Breast epithelium (tissue), 4 donors: ENCODE results near the gene BOD1L1. TPM values are rescaled to one million over a fixed set of nuclear protein-coding genes. Genes with fewer than 3 reads are reported as not detected.
A peak's percentile ranks its signal among the peaks of the same experiment; 100 is the strongest.

Experiments
- DNase-seq, 2 donors: peaks; one replicate each; pipeline ENCODE4 v3.0.0-alpha.2; 2019; ENCODE audit warnings: low spot score in 2 of 2
- H3K27ac ChIP-seq, 2 donors: fragments of 200-600 bp; sonication (generic) in 1 of 2; one replicate each; pipeline ENCODE4 v1.5.1; 2016 to 2019; ENCODE audit warnings: mild to moderate bottlenecking in 1 of 2
- H3K27me3 ChIP-seq, 2 donors: fragments of 200-600 bp; sonication (generic) in 1 of 2; one replicate each; pipeline versions ENCODE4 v1.5.1 to v1.6.0; 2017 to 2019; ENCODE audit warnings: control low read depth in 1 of 2, mild to moderate bottlenecking in 1 of 2
- H3K36me3 ChIP-seq: fragments of 200-600 bp; one replicate; pipeline ENCODE4 v1.5.1; 2019
- H3K4me1 ChIP-seq, 2 donors: fragments of 200-600 bp; sonication (generic); one replicate each; pipeline ENCODE4 v1.5.1; 2016 to 2019; ENCODE audit warnings: control low read depth in 1 of 2
- H3K4me3 ChIP-seq, 3 donors: fragments of 200-600 bp; sonication (generic); 1 replicate in 2 of 3; 2 replicates in 1 of 3; pipeline ENCODE4 v1.5.1; 2016 to 2019; ENCODE audit warnings: mild to moderate bottlenecking in 3 of 3, moderate library complexity in 2 of 3
- H3K9me3 ChIP-seq, 2 donors: fragments of 200-600 bp; sonication (generic) in 1 of 2; one replicate each; pipeline ENCODE4 v1.5.1; 2016 to 2019; ENCODE audit warnings: control low read depth in 1 of 2
- CTCF ChIP-seq, 3 donors: fragments of 450-650 bp; IDR thresholded peaks; one replicate each; pipeline ENCODE4 v1.5.1; 2016 to 2017; ENCODE audit warnings: antibody characterized with exemption in 3 of 3, mild to moderate bottlenecking in 3 of 3, moderate library complexity in 3 of 3
- POLR2A ChIP-seq: fragments of 450-650 bp; IDR thresholded peaks from one replicate; pipeline ENCODE4 v1.6.1; 2016; ENCODE audit warnings: antibody characterized with exemption, mild to moderate bottlenecking, moderate library complexity
- POLR2AphosphoS5 ChIP-seq, 3 donors: sonication (generic); formaldehyde crosslinking; IDR thresholded peaks; one replicate each; pipeline ENCODE4 v1.6.1; 2017; ENCODE audit warnings: antibody characterized with exemption in 3 of 3
- intact Hi-C: fragments of 100-400 bp; cut with DNase I; formaldehyde crosslinking; loops from one replicate; pipeline ENCODE4 v1.15.1; 2023; ENCODE audit warnings: low total_unique reads
- total RNA-seq, 3 donors: library from RNA; depleted of rRNA; stranded (reverse); fragments of >200 nt; gene quantifications; one replicate each; pipeline ENCODE4 v1.1.0, GENCODE V29; 2016

Gene BOD1L1
- total RNA-seq, 3 donors from 2014 or later, result 49.0 to 68.3 (median 56.0) TPM

- no peak overlapping the region for H3K27ac ChIP-seq
- no peak for TF ChIP-seq POLR2A
- no peak for DNase-seq
- peaks cover 2 to 100% of the 10 kb centered on the region in 2 donors for H3K27me3 ChIP-seq
- H3K36me3 ChIP-seq, result no peaks in the 10 kb centered on the region
- no peaks in the 10 kb centered on the region for H3K9me3 ChIP-seq
- H3K4me1 ChIP-seq, result no peaks in the 10 kb centered on the region
- intact Hi-C loops, result no loop called here
- H3K4me3 ChIP-seq, result no peak overlapping the region
Measured at GRCh38 chr4:13530823-13531624, 96.5 kb downstream of the BOD1L1 start.

- H3K4me3 ChIP-seq, result no peak overlapping the region
- intact Hi-C loops, result no loop called here
- TF ChIP-seq CTCF (IDR thresholded peaks at IDR 0.05), result no peak
- no peak overlapping the region for H3K27ac ChIP-seq
- no peaks in the 10 kb centered on the region for H3K4me1 ChIP-seq
- no peaks in the 10 kb centered on the region for H3K36me3 ChIP-seq
- no peak for DNase-seq
- peaks cover 2 to 100% of the 10 kb centered on the region in 2 donors for H3K27me3 ChIP-seq
- peaks cover 7 to 10% of the 10 kb centered on the region in 2 donors for H3K9me3 ChIP-seq
Measured at GRCh38 chr4:13529128-13529919, 98.2 kb downstream of the BOD1L1 start.

GRCh38 chr4:13528821-13529127, 98.8 kb downstream of the BOD1L1 start:
- H3K36me3 ChIP-seq, result no peaks in the 10 kb centered on the region
- intact Hi-C loops, result no loop called here
- H3K4me1 ChIP-seq, result no peaks in the 10 kb centered on the region
- H3K4me3 ChIP-seq, result no peak overlapping the region
- no peak for DNase-seq
- H3K9me3 ChIP-seq, result peaks cover 12 to 16% of the 10 kb centered on the region in 2 donors
- no peak overlapping the region for H3K27ac ChIP-seq
- H3K27me3 ChIP-seq, result peaks cover 3 to 100% of the 10 kb centered on the region in 2 donors
- no peak for TF ChIP-seq CTCF (IDR thresholded peaks at IDR 0.05)
- no peak for TF ChIP-seq POLR2AphosphoS5 (IDR thresholded peaks at IDR 0.05)
- TF ChIP-seq POLR2A, result no peak

- DNase-seq, result no peak
- peak overlapping the region in 1 of 3 donors; percentile 22 for H3K4me3 ChIP-seq
- intact Hi-C loops, result no loop called here
- H3K4me1 ChIP-seq, result no peaks in the 10 kb centered on the region
- H3K36me3 ChIP-seq, result no peaks in the 10 kb centered on the region
- H3K27me3 ChIP-seq, result peaks cover 5 to 100% of the 10 kb centered on the region in 2 donors
- TF ChIP-seq CTCF (IDR thresholded peaks at IDR 0.05) (no peak), POLR2AphosphoS5 (IDR thresholded peaks at IDR 0.05) (no peak), POLR2A (no peak)
- peaks cover 15 to 18% of the 10 kb centered on the region in 2 donors for H3K9me3 ChIP-seq
- H3K27ac ChIP-seq, result no peak overlapping the region
Measured at GRCh38 chr4:13527981-13528820, 99.3 kb downstream of the BOD1L1 start.

- peaks cover 15 to 18% of the 10 kb centered on the region in 2 donors for H3K9me3 ChIP-seq
- peaks cover 5 to 100% of the 10 kb centered on the region in 2 donors for H3K27me3 ChIP-seq
- TF ChIP-seq POLR2AphosphoS5 (IDR thresholded peaks at IDR 0.05) (no peak), CTCF (IDR thresholded peaks at IDR 0.05) (no peak), POLR2A (no peak)
- H3K4me3 ChIP-seq, result peak overlapping the region in 1 of 3 donors; percentile 22
- intact Hi-C loops, result no loop called here
- no peaks in the 10 kb centered on the region for H3K36me3 ChIP-seq
- H3K4me1 ChIP-seq, result no peaks in the 10 kb centered on the region
- no peak overlapping the region for H3K27ac ChIP-seq
- no peak for DNase-seq
Measured at GRCh38 chr4:13527192-13527980, 100.1 kb downstream of the BOD1L1 start.
